ENCODE results near the gene MAZ.
"Not testable (repeated sequence)": the region's sequence is repeated elsewhere in the genome, so short reads cannot be mapped to it uniquely, and the experiment has no call there.

MAZ gene

GRCh38 chr16:29830774-29831173 lies 24.4 kb downstream of the MAZ start:
- no peaks in the 10 kb centered on the region for H3K27me3 ChIP-seq (ENCODE audit: low read length)
- no peak overlapping the region for H2AFZ ChIP-seq (ENCODE audit: low read depth, low read length, severe bottlenecking)
- H3K9ac ChIP-seq (ENCODE audit: low read length), result no peak overlapping the region
- H3K9me3 ChIP-seq (ENCODE audit: insufficient read depth, low read length), result no peaks in the 10 kb centered on the region
- no peaks in the 10 kb centered on the region for H4K20me1 ChIP-seq (ENCODE audit: low read depth, low read length)
- no peaks in the 10 kb centered on the region for H3K79me2 ChIP-seq (ENCODE audit: insufficient read depth, low read length)
- H3K9me2 ChIP-seq (replicated peaks; ENCODE audit: insufficient read depth, low read length), result no peaks in the 10 kb centered on the region
- no peak overlapping the region for H3K4me3 ChIP-seq (ENCODE audit: insufficient read depth, low read length, poor library complexity, severe bottlenecking)
- no peak overlapping the region for H3K27ac ChIP-seq (ENCODE audit: low read depth, low read length)
- H3K4me2 ChIP-seq (ENCODE audit: low read depth, low read length, poor library complexity, severe bottlenecking), result no peak overlapping the region
- H3F3A ChIP-seq (ENCODE audit: insufficient read depth), result no peaks in the 10 kb centered on the region
- TF ChIP-seq EZH2phosphoT487 (conservative IDR thresholded peaks at IDR 0.05; ENCODE audit: low read length) (no peak), CTCF (IDR thresholded peaks at IDR 0.05; ENCODE audit: insufficient read depth, low read length, poor library complexity, severe bottlenecking) (no peak)
- no peaks in the 10 kb centered on the region for H3K36me3 ChIP-seq (ENCODE audit: low read length)

GRCh38 chr16:29831490-29831889 lies 25.2 kb downstream of the MAZ start:
- Histone ChIP-seq H3K4me3 (ENCODE audit: insufficient read depth, low read length, poor library complexity, severe bottlenecking) (no peak overlapping the region), H3K9me2 (replicated peaks; ENCODE audit: insufficient read depth, low read length) (no peaks in the 10 kb centered on the region), H3K79me2 (ENCODE audit: insufficient read depth, low read length) (no peaks in the 10 kb centered on the region), H3K27ac (ENCODE audit: low read depth, low read length) (no peak overlapping the region), H3K9ac (ENCODE audit: low read length) (no peak overlapping the region), H4K20me1 (ENCODE audit: low read depth, low read length) (no peaks in the 10 kb centered on the region), H3K36me3 (ENCODE audit: low read length) (no peaks in the 10 kb centered on the region), H2AFZ (ENCODE audit: low read depth, low read length, severe bottlenecking) (no peak overlapping the region), H3K9me3 (ENCODE audit: insufficient read depth, low read length) (no peaks in the 10 kb centered on the region), H3F3A (ENCODE audit: insufficient read depth) (no peaks in the 10 kb centered on the region), H3K27me3 (ENCODE audit: low read length) (no peaks in the 10 kb centered on the region), H3K4me2 (ENCODE audit: low read depth, low read length, poor library complexity, severe bottlenecking) (no peak overlapping the region)
- no peak for TF ChIP-seq CTCF (IDR thresholded peaks at IDR 0.05; ENCODE audit: insufficient read depth, low read length, poor library complexity, severe bottlenecking)
- TF ChIP-seq EZH2phosphoT487 (conservative IDR thresholded peaks at IDR 0.05; ENCODE audit: low read length), result no peak

GRCh38 chr16:29833219-29833618 lies 26.9 kb downstream of the MAZ start:
- not testable (repeated sequence) for H3K4me2 ChIP-seq (ENCODE audit: low read depth, low read length, poor library complexity, severe bottlenecking); H4K20me1 ChIP-seq (ENCODE audit: low read depth, low read length); H3K4me3 ChIP-seq (ENCODE audit: insufficient read depth, low read length, poor library complexity, severe bottlenecking); H3K9me3 ChIP-seq (ENCODE audit: insufficient read depth, low read length); H3F3A ChIP-seq (ENCODE audit: insufficient read depth); H2AFZ ChIP-seq (ENCODE audit: low read depth, low read length, severe bottlenecking); H3K27ac ChIP-seq (ENCODE audit: low read depth, low read length); H3K27me3 ChIP-seq (ENCODE audit: low read length); H3K9ac ChIP-seq (ENCODE audit: low read length); H3K36me3 ChIP-seq (ENCODE audit: low read length); H3K79me2 ChIP-seq (ENCODE audit: insufficient read depth, low read length); H3K9me2 ChIP-seq (replicated peaks; ENCODE audit: insufficient read depth, low read length)

GRCh38 chr16:29834079-29834478 lies 27.8 kb downstream of the MAZ start:
- Histone ChIP-seq H3K9me3 (ENCODE audit: insufficient read depth, low read length) (no peaks in the 10 kb centered on the region), H3K79me2 (ENCODE audit: insufficient read depth, low read length) (no peaks in the 10 kb centered on the region), H3K36me3 (ENCODE audit: low read length) (no peaks in the 10 kb centered on the region), H3F3A (ENCODE audit: insufficient read depth) (no peaks in the 10 kb centered on the region), H2AFZ (ENCODE audit: low read depth, low read length, severe bottlenecking) (no peak overlapping the region), H3K27ac (ENCODE audit: low read depth, low read length) (no peak overlapping the region), H3K9ac (ENCODE audit: low read length) (no peak overlapping the region), H3K27me3 (ENCODE audit: low read length) (no peaks in the 10 kb centered on the region), H3K4me2 (ENCODE audit: low read depth, low read length, poor library complexity, severe bottlenecking) (no peak overlapping the region), H4K20me1 (ENCODE audit: low read depth, low read length) (no peaks in the 10 kb centered on the region), H3K9me2 (replicated peaks; ENCODE audit: insufficient read depth, low read length) (no peaks in the 10 kb centered on the region), H3K4me3 (ENCODE audit: insufficient read depth, low read length, poor library complexity, severe bottlenecking) (no peak overlapping the region)
- no peak for TF ChIP-seq EZH2phosphoT487 (conservative IDR thresholded peaks at IDR 0.05; ENCODE audit: low read length)

Measured in SU-DHL-6 (cell line).